Osteoblast (primary cell): ENCODE data around the gene KLHL3. TPM values are rescaled to one million over a fixed set of nuclear protein-coding genes. Genes with fewer than 3 reads are reported as not detected.

ENCODE experiments used
- DNase-seq: peaks from one replicate; pipeline ENCODE4 v3.0.0; 2011; ENCODE audit warnings: low spot score, mixed read lengths; ENCODE audit not compliant: insufficient read length; ENCODE audit errors: missing footprints
- H2AFZ ChIP-seq: 2 replicates; pipeline ENCODE4 v1.6.0; 2011; ENCODE audit warnings: mild to moderate bottlenecking, low read length
- H3K27ac ChIP-seq: 2 replicates; pipeline ENCODE4 v1.5.1; 2011; ENCODE audit warnings: mild to moderate bottlenecking, low read depth, low read length, moderate library complexity
- H3K27me3 ChIP-seq: 2 replicates; pipeline ENCODE4 v1.6.0; 2012; ENCODE audit warnings: mild to moderate bottlenecking, control low read depth, inconsistent platforms, low read length, moderate library complexity; ENCODE audit not compliant: insufficient read depth
- H3K36me3 ChIP-seq: 2 replicates; pipeline ENCODE4 v1.5.1; 2011; ENCODE audit warnings: mild to moderate bottlenecking, low read length, control low read depth, moderate library complexity; ENCODE audit not compliant: insufficient read depth
- H3K4me1 ChIP-seq: 2 replicates; pipeline ENCODE4 v1.5.1; 2011; ENCODE audit warnings: mild to moderate bottlenecking, low read length, control low read depth, moderate library complexity; ENCODE audit not compliant: insufficient read depth
- H3K4me2 ChIP-seq: 2 replicates; pipeline ENCODE4 v1.6.0; 2011; ENCODE audit warnings: mild to moderate bottlenecking, low read length; ENCODE audit not compliant: insufficient read depth
- H3K4me3 ChIP-seq: fragments of 200-600 bp; sonication (generic); 3 replicates; pipeline ENCODE4 v1.5.1; 2012; ENCODE audit warnings: mild to moderate bottlenecking, low read length, inconsistent platforms; ENCODE audit not compliant: insufficient read depth
- H3K79me2 ChIP-seq: 2 replicates; pipeline ENCODE4 v1.6.0; 2012; ENCODE audit warnings: mild to moderate bottlenecking, low read length, control low read depth, inconsistent platforms; ENCODE audit not compliant: insufficient read depth
- H3K9me3 ChIP-seq: 2 replicates; pipeline ENCODE4 v1.5.1; 2011; ENCODE audit warnings: low read depth, low read length, control low read depth
- H4K20me1 ChIP-seq: 2 replicates; pipeline ENCODE4 v1.6.0; 2012; ENCODE audit warnings: mild to moderate bottlenecking, low read length, control low read depth; ENCODE audit not compliant: insufficient read depth
- total RNA-seq: library from RNA; depleted of rRNA; stranded (reverse); fragments of >200 nt; gene quantifications from 2 replicates; pipeline ENCODE4 v1.2.3, GENCODE V29; 2012
- TF ChIP-seq, protein P1 (sequence below): IDR thresholded peaks from 2 replicates; pipeline ENCODE4 v1.5.1; 2011; ENCODE audit warnings: mild to moderate bottlenecking, low read depth, low read length, moderate library complexity; ENCODE audit errors: extremely low read depth

Gene KLHL3, protein sequence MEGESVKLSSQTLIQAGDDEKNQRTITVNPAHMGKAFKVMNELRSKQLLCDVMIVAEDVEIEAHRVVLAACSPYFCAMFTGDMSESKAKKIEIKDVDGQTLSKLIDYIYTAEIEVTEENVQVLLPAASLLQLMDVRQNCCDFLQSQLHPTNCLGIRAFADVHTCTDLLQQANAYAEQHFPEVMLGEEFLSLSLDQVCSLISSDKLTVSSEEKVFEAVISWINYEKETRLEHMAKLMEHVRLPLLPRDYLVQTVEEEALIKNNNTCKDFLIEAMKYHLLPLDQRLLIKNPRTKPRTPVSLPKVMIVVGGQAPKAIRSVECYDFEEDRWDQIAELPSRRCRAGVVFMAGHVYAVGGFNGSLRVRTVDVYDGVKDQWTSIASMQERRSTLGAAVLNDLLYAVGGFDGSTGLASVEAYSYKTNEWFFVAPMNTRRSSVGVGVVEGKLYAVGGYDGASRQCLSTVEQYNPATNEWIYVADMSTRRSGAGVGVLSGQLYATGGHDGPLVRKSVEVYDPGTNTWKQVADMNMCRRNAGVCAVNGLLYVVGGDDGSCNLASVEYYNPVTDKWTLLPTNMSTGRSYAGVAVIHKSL
- 6.2 and 7.1 TPM in 2 replicates for total RNA-seq

DNA sequence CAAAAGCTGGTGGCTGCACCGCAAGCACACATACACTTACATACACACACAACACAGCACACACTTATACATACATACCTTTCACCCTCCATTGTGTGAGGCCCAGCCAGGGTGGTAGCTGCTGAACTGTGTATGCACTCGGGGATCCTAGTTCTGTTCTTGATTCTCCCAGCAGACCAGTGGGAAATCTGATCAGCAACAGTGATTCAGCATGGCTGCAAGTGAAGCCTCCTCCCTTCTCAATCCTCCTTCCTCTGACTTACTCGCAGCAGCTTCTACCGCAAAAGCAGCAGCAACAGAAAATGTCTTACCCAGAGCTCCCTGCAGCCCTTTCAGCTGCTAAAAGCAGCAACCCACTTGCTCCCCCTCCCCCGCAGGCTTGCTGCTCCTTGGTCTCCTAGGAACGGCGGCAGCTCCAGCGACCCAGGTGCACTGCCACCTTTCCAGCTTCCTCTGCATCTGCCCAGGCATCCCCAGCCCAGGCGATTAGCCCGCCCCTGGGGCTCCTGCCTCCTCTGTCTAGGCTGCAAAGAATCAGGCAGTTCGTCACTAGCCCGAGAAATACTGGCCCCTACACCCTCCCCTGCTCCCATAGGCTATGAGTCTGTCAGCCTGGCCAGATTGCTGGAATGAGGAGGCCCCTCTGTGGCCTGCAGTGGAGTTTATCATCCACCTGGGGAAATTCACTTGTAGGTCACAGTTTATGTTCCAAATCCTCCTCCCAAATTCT lies at the start of gene KLHL3:
Gene KLHL3 (minus strand): TSS at position 535 of the 730 bp plus-strand sequence. CDS start 443 bp downstream, at position 92.
- Histone ChIP-seq H3K27me3 (no peaks in the 10 kb centered on the region), H3K4me1 (peaks cover 35% of the 10 kb centered on the region), H2AFZ (peak within 1 kb of the TSS; percentile 85), H3K4me3 (peak within 1 kb of the TSS; percentile 69), H4K20me1 (no peaks in the 10 kb centered on the region), H3K79me2 (no peaks in the 10 kb centered on the region), H3K9me3 (no peaks in the 10 kb centered on the region), H3K36me3 (no peaks in the 10 kb centered on the region), H3K27ac (peak within 1 kb of the TSS; percentile 26), H3K4me2 (peak within 1 kb of the TSS; percentile 95)
- peak; percentile 73 for DNase-seq
- TF ChIP-seq, protein P1, sequence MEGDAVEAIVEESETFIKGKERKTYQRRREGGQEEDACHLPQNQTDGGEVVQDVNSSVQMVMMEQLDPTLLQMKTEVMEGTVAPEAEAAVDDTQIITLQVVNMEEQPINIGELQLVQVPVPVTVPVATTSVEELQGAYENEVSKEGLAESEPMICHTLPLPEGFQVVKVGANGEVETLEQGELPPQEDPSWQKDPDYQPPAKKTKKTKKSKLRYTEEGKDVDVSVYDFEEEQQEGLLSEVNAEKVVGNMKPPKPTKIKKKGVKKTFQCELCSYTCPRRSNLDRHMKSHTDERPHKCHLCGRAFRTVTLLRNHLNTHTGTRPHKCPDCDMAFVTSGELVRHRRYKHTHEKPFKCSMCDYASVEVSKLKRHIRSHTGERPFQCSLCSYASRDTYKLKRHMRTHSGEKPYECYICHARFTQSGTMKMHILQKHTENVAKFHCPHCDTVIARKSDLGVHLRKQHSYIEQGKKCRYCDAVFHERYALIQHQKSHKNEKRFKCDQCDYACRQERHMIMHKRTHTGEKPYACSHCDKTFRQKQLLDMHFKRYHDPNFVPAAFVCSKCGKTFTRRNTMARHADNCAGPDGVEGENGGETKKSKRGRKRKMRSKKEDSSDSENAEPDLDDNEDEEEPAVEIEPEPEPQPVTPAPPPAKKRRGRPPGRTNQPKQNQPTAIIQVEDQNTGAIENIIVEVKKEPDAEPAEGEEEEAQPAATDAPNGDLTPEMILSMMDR = peak; percentile 25

DNA sequence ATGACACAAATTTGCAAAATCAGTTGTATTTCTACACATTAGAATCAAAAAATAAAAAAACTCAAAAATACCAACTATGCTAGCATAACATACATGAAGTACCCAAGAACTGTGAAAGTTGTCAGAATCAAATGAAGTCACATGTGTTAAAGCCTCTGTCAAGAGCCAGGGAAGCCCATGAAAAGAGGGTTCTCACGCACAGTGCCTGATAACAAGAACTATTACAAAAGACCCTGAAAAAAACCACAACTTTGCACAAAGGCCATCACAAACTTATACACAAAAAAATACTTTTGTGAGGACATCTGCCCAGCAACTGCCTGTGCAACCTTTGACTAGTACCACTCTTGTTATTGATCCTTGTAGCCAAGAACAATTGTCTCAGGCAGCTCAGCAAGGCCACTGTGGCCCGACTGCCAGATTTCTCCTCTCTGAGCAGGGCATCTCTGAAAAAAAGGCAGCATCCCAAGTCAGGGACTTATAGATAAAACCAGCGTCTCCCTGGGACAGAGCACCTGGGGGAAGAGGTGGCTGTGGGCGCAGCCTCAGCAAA lies 47.2 kb upstream of the KLHL3 start:
- Histone ChIP-seq H2AFZ (no peak overlapping the region), H3K4me2 (no peak overlapping the region), H3K4me1 (no peaks in the 10 kb centered on the region), H4K20me1 (no peaks in the 10 kb centered on the region), H3K79me2 (no peaks in the 10 kb centered on the region), H3K36me3 (no peaks in the 10 kb centered on the region), H3K4me3 (no peak overlapping the region), H3K27me3 (no peaks in the 10 kb centered on the region), H3K27ac (no peak overlapping the region), H3K9me3 (no peaks in the 10 kb centered on the region)
- DNase-seq = no peak
- TF ChIP-seq, protein P1 = no peak

DNA sequence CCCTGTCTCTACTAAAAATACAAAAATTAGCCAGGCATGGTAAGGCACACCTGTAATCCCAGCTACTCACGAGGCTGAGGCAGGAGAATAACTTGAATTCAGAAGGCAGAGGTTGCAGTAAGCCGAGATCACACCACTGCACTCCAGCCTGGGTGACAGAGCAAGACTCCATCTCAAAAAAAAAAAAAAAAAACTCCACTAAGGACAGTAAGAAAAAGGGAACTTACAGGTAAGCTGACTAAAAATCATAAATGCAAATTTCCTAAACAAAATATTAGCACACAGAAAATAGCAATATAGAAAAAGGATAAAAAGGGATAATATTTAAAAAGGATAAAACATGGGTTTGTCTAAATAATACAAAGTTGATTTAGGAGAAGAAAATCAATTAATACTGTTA lies 46.2 kb upstream of the KLHL3 start:
- no peaks in the 10 kb centered on the region for H3K27me3 ChIP-seq
- H3K9me3 ChIP-seq = no peaks in the 10 kb centered on the region
- no peaks in the 10 kb centered on the region for H3K79me2 ChIP-seq
- DNase-seq = no peak
- H3K36me3 ChIP-seq = no peaks in the 10 kb centered on the region
- no peak overlapping the region for H2AFZ ChIP-seq
- H4K20me1 ChIP-seq = no peaks in the 10 kb centered on the region
- H3K27ac ChIP-seq = no peak overlapping the region
- TF ChIP-seq, protein P1 = no peak
- H3K4me1 ChIP-seq = no peaks in the 10 kb centered on the region
- H3K4me3 ChIP-seq = no peak overlapping the region
- no peak overlapping the region for H3K4me2 ChIP-seq
